Left lung (tissue), 10 donors: ENCODE data around the gene CENPB. TPM values are rescaled to one million over a fixed set of nuclear protein-coding genes. Genes with fewer than 3 reads are reported as not detected.

Source experiments
- ATAC-seq: fragments of 200-7000 bp; cut with Tn5 transposase; one replicate; pipeline ENCODE4 v1.9.1; 2020; ENCODE audit warnings: moderate library complexity
- DNase-seq, 4 donors: peaks; one replicate each; pipeline ENCODE4 v3.0.0-alpha.2; 2013 to 2020
- H3K27ac ChIP-seq, 2 donors: fragments of 200-600 bp; sonication (generic) in 1 of 2; one replicate each; pipeline versions ENCODE4 v1.5.0 to v1.8.0; 2020 to 2021
- H3K27me3 ChIP-seq, 2 donors: fragments of 200-600 bp; sonication (generic) in 1 of 2; one replicate each; pipeline versions ENCODE4 v1.5.0 to v1.8.0; 2020 to 2021
- H3K36me3 ChIP-seq, 2 donors: fragments of 200-600 bp; sonication (generic) in 1 of 2; one replicate each; pipeline versions ENCODE4 v1.5.0 to v1.8.0; 2020 to 2021
- H3K4me1 ChIP-seq, 2 donors: fragments of 200-600 bp; one replicate each; pipeline ENCODE4 v1.8.0; 2021
- H3K4me3 ChIP-seq, 2 donors: fragments of 200-600 bp; sonication (generic) in 1 of 2; one replicate each; pipeline versions ENCODE4 v1.5.0 to v1.8.0; 2020 to 2021; ENCODE audit warnings: mild to moderate bottlenecking in 1 of 2
- H3K9me3 ChIP-seq, 2 donors: fragments of 200-600 bp; sonication (generic) in 1 of 2; one replicate each; pipeline versions ENCODE4 v1.5.0 to v1.8.0; 2020 to 2021
- intact Hi-C, 2 donors: fragments of 100-400 bp; cut with DNase I; formaldehyde crosslinking; loops; one replicate each; pipeline versions ENCODE4 v1.11.2 to v1.14.2; 2022
- polyA plus RNA-seq, 6 donors: library from polyadenylated mRNA; unstranded; fragments of 120-200 nt; gene quantifications; one replicate each; pipeline ENCODE4 v1.2.1, GENCODE V29; 2013; ENCODE audit not compliant: insufficient read length in 6 of 6
- total RNA-seq, 2 donors: library from RNA; stranded (reverse); fragmentation: NEBNext Ultra II Directional; extraction: Animal tissue kit (Norgen Biotek cat#: 25700); gene quantifications; one replicate each; pipeline ENCODE4 v1.2.1, GENCODE V29; 2021
- TF ChIP-seq, protein P1 (sequence below), 2 donors: fragments of 200-600 bp; sonication (generic) in 1 of 2; IDR thresholded peaks; one replicate each; pipeline versions ENCODE4 v1.5.0 to v1.8.0; 2021; ENCODE audit warnings: antibody characterized with exemption in 2 of 2
- donor health status: DM: no; HTN: yes; CAD: no.
- donor health status: DM: no; HTN: no; CAD: no.

Gene CENPB
- total and polyA plus RNA-seq, 8 donors, result 38.0 to 94.5 (median 53.4) TPM

DNA sequence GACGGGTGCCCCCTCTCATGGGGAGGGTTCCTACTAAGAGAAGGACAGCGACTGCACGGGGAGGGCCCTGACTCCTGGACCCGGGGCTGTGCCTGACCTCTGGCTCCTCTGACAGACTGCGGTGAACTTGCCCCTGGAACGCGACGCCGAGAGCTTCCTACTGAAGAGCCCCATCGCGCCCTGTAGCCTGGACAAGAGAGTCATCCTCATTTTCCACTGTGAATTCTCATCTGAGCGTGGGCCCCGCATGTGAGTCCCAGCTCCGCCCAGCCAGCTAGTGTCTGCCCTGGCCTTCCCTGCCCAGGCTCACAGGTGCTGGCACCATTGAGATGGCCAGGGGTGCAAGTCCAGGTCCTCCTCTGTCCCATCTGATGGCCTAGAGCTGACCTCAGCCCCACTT, 16.7 kb upstream of the CENPB start:
- H3K9me3 ChIP-seq, result no peaks in the 10 kb centered on the region
- ATAC-seq (no peak), DNase-seq (peak in 1 of 4 donors; percentile 30)
- H3K27ac ChIP-seq, result peak overlapping the region; percentile 69 to 89
- H3K27me3 ChIP-seq, result no peaks in the 10 kb centered on the region
- H3K36me3 ChIP-seq, result peaks cover 0 to 78% of the 10 kb centered on the region in 2 donors
- peaks cover 74 to 99% of the 10 kb centered on the region in 2 donors for H3K4me1 ChIP-seq
- H3K4me3 ChIP-seq, result no peak overlapping the region
- TF ChIP-seq, protein P1, sequence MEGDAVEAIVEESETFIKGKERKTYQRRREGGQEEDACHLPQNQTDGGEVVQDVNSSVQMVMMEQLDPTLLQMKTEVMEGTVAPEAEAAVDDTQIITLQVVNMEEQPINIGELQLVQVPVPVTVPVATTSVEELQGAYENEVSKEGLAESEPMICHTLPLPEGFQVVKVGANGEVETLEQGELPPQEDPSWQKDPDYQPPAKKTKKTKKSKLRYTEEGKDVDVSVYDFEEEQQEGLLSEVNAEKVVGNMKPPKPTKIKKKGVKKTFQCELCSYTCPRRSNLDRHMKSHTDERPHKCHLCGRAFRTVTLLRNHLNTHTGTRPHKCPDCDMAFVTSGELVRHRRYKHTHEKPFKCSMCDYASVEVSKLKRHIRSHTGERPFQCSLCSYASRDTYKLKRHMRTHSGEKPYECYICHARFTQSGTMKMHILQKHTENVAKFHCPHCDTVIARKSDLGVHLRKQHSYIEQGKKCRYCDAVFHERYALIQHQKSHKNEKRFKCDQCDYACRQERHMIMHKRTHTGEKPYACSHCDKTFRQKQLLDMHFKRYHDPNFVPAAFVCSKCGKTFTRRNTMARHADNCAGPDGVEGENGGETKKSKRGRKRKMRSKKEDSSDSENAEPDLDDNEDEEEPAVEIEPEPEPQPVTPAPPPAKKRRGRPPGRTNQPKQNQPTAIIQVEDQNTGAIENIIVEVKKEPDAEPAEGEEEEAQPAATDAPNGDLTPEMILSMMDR (IDR thresholded peaks at IDR 0.05), result no peak
- intact Hi-C loops, result no loop called here

DNA sequence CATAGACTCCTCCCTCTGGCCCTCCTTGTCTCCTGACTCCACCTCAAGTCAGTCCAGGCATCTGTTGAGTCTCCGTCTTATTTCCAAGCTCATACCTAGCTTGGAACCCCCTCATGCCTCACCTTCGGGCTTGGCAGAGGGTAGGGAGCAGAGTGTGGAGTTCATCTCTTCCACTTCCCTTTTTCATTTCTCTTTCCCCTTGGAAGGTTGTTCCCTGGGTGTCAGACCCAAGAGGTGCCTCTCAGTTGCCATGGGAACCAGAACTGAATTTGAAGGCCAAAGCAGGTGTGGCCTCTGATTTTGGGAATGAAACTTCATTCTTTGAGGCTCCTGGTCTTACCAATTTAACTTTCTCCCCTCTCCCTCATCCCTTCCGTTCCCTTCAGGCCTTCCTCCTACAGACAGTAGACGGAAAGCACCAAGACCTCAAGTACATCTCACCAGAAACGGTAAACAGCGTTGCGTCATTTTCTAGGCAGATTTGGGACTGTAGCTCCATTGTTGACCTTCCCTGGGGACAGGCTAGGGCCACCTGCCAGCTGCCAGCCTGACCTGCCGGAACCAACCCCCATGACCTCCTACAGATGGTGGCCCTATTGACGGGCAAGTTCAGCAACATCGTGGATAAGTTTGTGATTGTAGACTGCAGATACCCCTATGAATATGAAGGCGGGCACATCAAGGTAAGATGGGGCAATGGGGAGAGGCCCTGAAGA, 16.1 kb upstream of the CENPB start:
- Histone ChIP-seq H3K9me3 (no peaks in the 10 kb centered on the region), H3K27me3 (no peaks in the 10 kb centered on the region), H3K36me3 (peaks cover 0 to 82% of the 10 kb centered on the region in 2 donors), H3K27ac (peak overlapping the region; percentile 21 to 69), H3K4me1 (peaks cover 74 to 99% of the 10 kb centered on the region in 2 donors), H3K4me3 (no peak overlapping the region)
- TF ChIP-seq, protein P1 (IDR thresholded peaks at IDR 0.05), result no peak
- intact Hi-C loops, result no loop called here
- peak; percentile 6 for ATAC-seq
- peak in 1 of 4 donors; percentile 55 for DNase-seq

DNA sequence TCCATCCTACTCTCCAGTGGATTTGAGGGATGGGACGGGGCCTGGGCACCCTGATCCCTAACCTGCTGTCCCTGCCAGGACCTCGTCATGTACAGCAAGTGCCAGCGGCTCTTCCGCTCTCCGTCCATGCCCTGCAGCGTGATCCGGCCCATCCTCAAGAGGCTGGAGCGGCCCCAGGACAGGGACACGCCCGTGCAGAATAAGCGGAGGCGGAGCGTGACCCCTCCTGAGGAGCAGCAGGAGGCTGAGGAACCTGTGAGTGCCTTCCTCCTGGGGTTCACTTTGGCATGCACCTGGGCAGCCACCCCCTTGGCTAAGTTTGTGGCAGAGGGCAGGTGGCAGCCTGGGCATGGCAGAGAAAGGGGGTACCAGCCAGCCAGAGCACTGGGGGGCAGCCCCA, 15.3 kb upstream of the CENPB start:
- intact Hi-C loops, result no loop called here
- peaks cover 73 to 99% of the 10 kb centered on the region in 2 donors for H3K4me1 ChIP-seq
- TF ChIP-seq, protein P1 (IDR thresholded peaks at IDR 0.05), result no peak

DNA sequence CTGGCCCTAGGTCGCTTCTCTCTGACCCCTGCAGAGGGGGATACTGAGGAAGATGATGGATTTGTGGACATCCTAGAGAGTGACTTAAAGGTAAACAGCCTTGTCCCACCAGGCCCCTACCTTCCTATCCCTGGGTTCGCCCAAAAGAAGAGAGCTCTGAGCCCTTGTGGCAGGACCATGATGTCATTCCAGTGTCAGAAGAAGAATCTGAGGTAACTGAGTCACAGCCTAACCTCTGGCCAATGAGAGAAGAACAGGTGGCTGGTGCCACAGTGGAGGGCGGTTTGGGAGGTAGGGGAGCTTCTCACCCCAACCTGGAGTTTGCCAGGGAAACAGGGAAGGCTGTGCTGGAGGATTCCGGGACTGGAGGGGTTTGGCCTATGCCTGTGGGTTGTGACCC, 14.8 kb upstream of the CENPB start:
- Histone ChIP-seq H3K36me3 (peaks cover 0 to 85% of the 10 kb centered on the region in 2 donors), H3K27me3 (no peaks in the 10 kb centered on the region), H3K9me3 (no peaks in the 10 kb centered on the region), H3K4me3 (no peak overlapping the region), H3K4me1 (peaks cover 67 to 98% of the 10 kb centered on the region in 2 donors), H3K27ac (peak overlapping the region in 1 of 2 donors; percentile 21)
- intact Hi-C loops, result no loop called here
- TF ChIP-seq, protein P1 (IDR thresholded peaks at IDR 0.05), result no peak
- no peak for DNase-seq
- ATAC-seq, result no peak

More for the DNA sequence above, 15.3 kb upstream of the CENPB start:
- DNase-seq (peak in 1 of 4 donors; percentile 83), ATAC-seq (peak; percentile 8)
- Histone ChIP-seq H3K9me3 (no peaks in the 10 kb centered on the region), H3K27ac (peak overlapping the region; percentile 21 to 69), H3K4me3 (peak overlapping the region in 1 of 2 donors; percentile 7), H3K27me3 (no peaks in the 10 kb centered on the region), H3K36me3 (peaks cover 0 to 85% of the 10 kb centered on the region in 2 donors)

DNA sequence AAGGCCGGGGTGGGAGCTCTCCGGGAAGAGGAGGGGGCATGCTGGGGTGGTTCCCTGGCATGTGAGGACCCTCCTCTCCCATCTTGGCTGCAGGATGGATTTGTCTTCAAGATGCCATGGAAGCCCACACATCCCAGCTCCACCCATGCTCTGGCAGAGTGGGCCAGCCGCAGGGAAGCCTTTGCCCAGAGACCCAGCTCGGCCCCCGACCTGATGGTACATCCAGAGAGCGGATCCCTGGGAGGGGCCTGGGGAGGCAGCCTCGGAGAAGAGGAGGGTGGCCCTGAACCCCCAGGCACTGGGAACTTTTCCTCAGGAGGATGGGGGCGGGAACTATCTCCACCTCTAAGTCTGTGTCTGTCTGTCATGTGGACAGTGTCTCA, 14.3 kb upstream of the CENPB start:
- Histone ChIP-seq H3K27me3 (no peaks in the 10 kb centered on the region), H3K36me3 (peaks cover 0 to 81% of the 10 kb centered on the region in 2 donors), H3K27ac (peak overlapping the region in 1 of 2 donors; percentile 21), H3K9me3 (no peaks in the 10 kb centered on the region), H3K4me3 (no peak overlapping the region), H3K4me1 (peaks cover 63 to 94% of the 10 kb centered on the region in 2 donors)
- TF ChIP-seq, protein P1 (IDR thresholded peaks at IDR 0.05), result no peak
- ATAC-seq (no peak), DNase-seq (no peak)
- intact Hi-C loops, result no loop called here
